Naive B cell (primary cell): ENCODE results near the gene KCNE2. TPM values are rescaled to one million over a fixed set of nuclear protein-coding genes. Genes with fewer than 3 reads are reported as not detected.
A peak's percentile ranks its signal among the peaks of the same experiment; 100 is the strongest.

ENCODE experiments used
- ATAC-seq, 2 donors: fragments of 150-1000 bp; cut with Tn5 transposase; 2 replicates each; pipeline ENCODE4 v1.10.0; 2021; ENCODE audit warnings: low read depth in 2 of 2, mild to moderate bottlenecking in 2 of 2, moderate library complexity in 2 of 2
- DNase-seq: peaks from one replicate; pipeline ENCODE4 v3.0.0; 2022
- H3K27ac Mint-ChIP-seq, 6 donors: one replicate each; pipeline ENCODE4 v1.8.0; 2020 to 2022; ENCODE audit warnings: mild to moderate bottlenecking in 6 of 6, mixed read lengths in 6 of 6, moderate library complexity in 5 of 6, inconsistent platforms in 2 of 6
- H3K27me3 Mint-ChIP-seq, 3 donors: one replicate each; pipeline ENCODE4 v1.8.0; 2021 to 2022; ENCODE audit warnings: mixed read lengths in 3 of 3, mild to moderate bottlenecking in 1 of 3
- H3K36me3 Mint-ChIP-seq, 2 donors: one replicate each; pipeline ENCODE4 v1.8.0; 2020 to 2022; ENCODE audit warnings: mixed read lengths in 2 of 2, inconsistent platforms in 1 of 2, mild to moderate bottlenecking in 1 of 2
- H3K4me1 Mint-ChIP-seq, 3 donors: one replicate each; pipeline ENCODE4 v1.8.0; 2020 to 2022; ENCODE audit warnings: mixed read lengths in 3 of 3, inconsistent platforms in 1 of 3, mild to moderate bottlenecking in 1 of 3, moderate library complexity in 1 of 3
- H3K4me3 Mint-ChIP-seq, 8 donors: one replicate each; pipeline ENCODE4 v1.8.0; 2020 to 2022; ENCODE audit warnings: mild to moderate bottlenecking in 8 of 8, mixed read lengths in 8 of 8, moderate library complexity in 8 of 8, inconsistent platforms in 2 of 8
- H3K9me3 Mint-ChIP-seq, 7 donors: one replicate each; pipeline ENCODE4 v1.8.0; 2020 to 2022; ENCODE audit warnings: mixed read lengths in 7 of 7, mild to moderate bottlenecking in 5 of 7, inconsistent platforms in 2 of 7, moderate library complexity in 1 of 7
- polyA plus RNA-seq, 6 donors: library from polyadenylated mRNA; unstranded; fragments of 300-500 nt; fragmentation: Illumina TruSeq; gene quantifications; one replicate each; pipeline ENCODE4 v1.2.3, GENCODE V29; 2021; ENCODE audit warnings: low read depth in 6 of 6

The KCNE2 gene
- polyA plus RNA-seq, 6 donors from 2014 or later, result 0.35 TPM; not detected in 5

- DNase-seq (no peak), ATAC-seq (no peak)
- Mint-ChIP-seq H3K4me1 (peaks cover 0 to 5% (median 0%) of the 10 kb centered on the region in 3 donors), H3K9me3 (no peaks in the 10 kb centered on the region), H3K27ac (no peak overlapping the region), H3K4me3 (no peak overlapping the region), H3K36me3 (no peaks in the 10 kb centered on the region), H3K27me3 (peaks cover 12 to 19% (median 17%) of the 10 kb centered on the region in 3 donors)
Observed at GRCh38 chr21:34343347-34343746, 20.5 kb upstream of the KCNE2 start.

DNA sequence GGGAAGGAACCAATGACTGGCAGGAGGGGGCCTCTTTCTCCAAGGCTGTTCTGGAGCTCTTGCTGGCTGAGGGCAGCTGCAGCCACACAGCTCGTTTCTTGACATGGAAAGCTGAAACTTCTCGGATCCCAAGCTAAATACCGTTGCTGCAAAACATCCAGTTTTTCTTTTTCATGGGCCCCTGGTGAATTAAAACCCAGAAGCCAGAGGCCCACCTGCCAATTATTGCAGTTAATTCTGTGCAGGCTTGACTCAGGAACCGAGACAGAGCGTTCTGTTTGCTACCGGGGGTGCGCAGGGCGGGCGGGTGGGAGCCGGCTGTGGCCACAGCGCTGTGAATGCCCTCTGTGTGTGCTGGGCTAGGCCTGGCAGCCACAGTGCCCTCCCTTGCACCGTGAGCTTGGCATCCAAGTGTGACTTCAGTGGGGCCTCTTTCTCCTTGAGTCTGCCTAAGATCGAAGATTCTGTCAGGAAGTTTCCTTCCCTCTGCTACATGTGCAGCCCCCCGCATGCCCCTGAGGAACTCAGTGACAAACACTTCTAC lies 19.9 kb upstream of the KCNE2 start:
- Mint-ChIP-seq H3K27me3 (peaks cover 8 to 19% (median 12%) of the 10 kb centered on the region in 3 donors), H3K4me1 (peaks cover 0 to 5% (median 0%) of the 10 kb centered on the region in 3 donors), H3K27ac (peak overlapping the region in 1 of 6 donors; percentile 60), H3K9me3 (no peaks in the 10 kb centered on the region), H3K4me3 (no peak overlapping the region), H3K36me3 (no peaks in the 10 kb centered on the region)
- DNase-seq, result no peak
- no peak for ATAC-seq

- ATAC-seq, result no peak
- H3K4me3 Mint-ChIP-seq, result no peak overlapping the region
- no peaks in the 10 kb centered on the region for H3K9me3 Mint-ChIP-seq
- H3K27ac Mint-ChIP-seq, result peak overlapping the region in 1 of 6 donors; percentile 60
- no peak for DNase-seq
- H3K4me1 Mint-ChIP-seq, result peaks cover 0 to 5% (median 0%) of the 10 kb centered on the region in 3 donors
- H3K27me3 Mint-ChIP-seq, result peaks cover 7 to 19% (median 9%) of the 10 kb centered on the region in 3 donors
- H3K36me3 Mint-ChIP-seq, result no peaks in the 10 kb centered on the region
Observed at GRCh38 chr21:34344584-34344983, 19.2 kb upstream of the KCNE2 start.

DNA sequence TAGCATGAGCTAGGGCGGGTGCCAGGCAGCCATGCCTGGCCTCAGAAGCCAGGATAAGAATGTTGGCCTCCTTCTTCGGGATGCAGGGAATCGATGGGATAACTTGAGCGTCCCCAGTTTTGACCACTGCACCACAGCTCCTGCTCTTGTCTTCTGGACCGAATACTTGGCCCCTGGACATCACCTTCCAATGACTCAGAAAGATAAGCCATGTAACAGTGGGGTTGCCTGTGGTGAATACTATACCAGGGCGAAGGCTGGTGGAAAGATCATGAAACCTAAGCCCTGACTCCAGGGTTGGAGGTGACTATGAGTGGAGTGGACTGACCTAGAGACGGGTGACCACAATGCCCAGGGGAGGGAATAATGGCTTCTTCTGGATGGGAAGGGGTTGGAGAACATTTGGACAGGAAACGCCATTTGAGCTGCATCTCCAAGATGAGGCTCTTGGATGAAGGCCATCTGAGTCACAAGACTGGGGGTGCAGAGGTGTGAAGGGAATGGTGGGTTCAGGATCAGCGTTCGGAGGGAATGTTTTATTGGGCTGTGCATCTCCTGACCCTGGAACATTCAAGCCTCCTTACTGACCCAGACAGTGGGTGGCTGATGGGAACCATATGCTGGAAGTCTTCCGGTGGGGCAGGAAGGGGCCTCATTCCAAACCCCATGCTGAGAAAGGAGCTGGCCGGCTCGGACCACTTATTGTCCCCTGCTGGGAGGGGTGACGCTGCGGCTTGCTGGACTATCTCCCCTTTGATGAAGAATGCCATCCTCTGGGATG lies 18.5 kb upstream of the KCNE2 start:
- ATAC-seq, result no peak
- DNase-seq, result no peak
- H3K36me3 Mint-ChIP-seq, result no peaks in the 10 kb centered on the region
- no peak overlapping the region for H3K27ac Mint-ChIP-seq
- H3K27me3 Mint-ChIP-seq, result peaks cover 7 to 15% (median 9%) of the 10 kb centered on the region in 3 donors
- H3K4me3 Mint-ChIP-seq, result no peak overlapping the region
- peaks cover 0 to 5% (median 0%) of the 10 kb centered on the region in 3 donors for H3K4me1 Mint-ChIP-seq
- H3K9me3 Mint-ChIP-seq, result no peaks in the 10 kb centered on the region

DNA sequence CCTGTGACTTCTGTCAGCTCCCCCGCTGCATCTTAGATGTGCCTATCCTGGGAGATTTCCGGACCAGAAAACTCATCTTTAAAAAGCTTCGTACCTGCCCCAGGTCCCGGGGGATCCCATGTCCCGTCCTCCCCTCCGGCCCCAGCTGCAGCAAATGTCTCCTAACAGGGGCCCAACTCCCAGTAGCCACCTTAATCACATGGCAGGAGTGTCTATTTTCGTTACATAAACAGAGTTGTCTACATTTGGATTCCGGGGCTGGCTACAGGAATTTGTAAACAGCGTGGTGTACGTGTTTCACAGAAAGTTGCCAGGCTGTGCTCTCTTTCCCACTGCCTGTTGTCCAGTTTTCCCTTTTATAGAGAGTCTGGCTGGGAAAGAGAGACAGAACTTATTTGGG lies 17.9 kb upstream of the KCNE2 start:
- H3K4me3 Mint-ChIP-seq, result no peak overlapping the region
- no peak overlapping the region for H3K27ac Mint-ChIP-seq
- no peaks in the 10 kb centered on the region for H3K36me3 Mint-ChIP-seq
- DNase-seq (no peak), ATAC-seq (no peak)
- no peaks in the 10 kb centered on the region for H3K9me3 Mint-ChIP-seq
- peaks cover 9 to 15% (median 12%) of the 10 kb centered on the region in 3 donors for H3K27me3 Mint-ChIP-seq
- H3K4me1 Mint-ChIP-seq, result peaks cover 0 to 5% (median 0%) of the 10 kb centered on the region in 3 donors

DNA sequence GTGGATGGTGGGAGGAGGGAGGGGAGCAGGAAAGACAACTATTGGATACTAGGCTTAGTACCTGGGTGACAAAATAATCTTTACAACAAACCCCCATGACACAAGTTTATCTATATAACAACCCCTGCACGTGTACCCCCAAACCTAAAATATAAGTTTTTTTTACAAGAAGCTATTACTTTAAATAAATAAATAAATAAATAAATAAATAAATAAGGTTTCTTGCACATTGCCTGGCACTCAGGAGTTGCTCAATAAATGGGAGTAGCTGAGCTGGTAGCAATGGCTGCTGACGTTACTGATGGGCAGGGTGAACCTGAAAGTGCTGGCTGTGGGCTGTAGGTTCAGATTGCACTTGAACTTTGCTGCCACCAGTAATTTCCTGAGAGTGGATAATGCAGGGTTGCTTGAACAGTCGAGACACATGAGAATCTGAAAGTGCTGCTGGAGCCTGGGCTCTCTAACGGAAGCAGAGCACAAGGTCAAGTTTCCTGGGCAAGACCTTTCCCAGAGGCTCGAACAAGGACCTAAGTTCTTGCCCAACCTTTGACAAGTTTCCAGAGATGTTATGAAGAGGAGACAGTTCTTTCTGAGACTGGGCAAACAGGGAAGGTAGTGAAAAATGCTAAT lies 14.8 kb upstream of the KCNE2 start:
- no peak for DNase-seq

DNA sequence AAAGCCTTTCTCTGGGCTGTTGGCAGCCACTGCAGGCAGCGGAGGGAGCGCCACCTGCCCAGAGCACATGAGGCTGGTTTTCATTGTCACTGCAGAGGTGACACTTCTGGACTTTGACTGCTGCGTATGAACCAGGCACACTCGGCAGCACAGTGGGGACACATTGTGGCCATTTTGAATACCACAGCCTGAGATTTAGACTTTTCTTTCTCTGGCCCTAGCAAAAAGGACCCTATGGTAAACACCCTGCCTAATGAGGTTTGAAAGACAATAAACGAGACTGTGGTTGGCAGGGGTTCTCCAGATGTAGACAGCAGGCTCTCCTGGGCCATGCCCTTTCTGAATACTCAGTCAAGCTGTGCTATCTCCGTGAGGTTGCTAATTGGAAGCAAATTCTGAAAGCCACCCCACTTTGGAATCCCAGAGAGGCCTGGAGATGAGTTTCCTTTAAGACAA lies 12.0 kb upstream of the KCNE2 start:
- H3K9me3 Mint-ChIP-seq, result peaks cover 0 to 3% (median 0%) of the 10 kb centered on the region in 7 donors
- H3K4me3 Mint-ChIP-seq, result no peak overlapping the region
- DNase-seq, result peak; percentile 15
- peaks cover 0 to 12% of the 10 kb centered on the region in 2 donors for H3K36me3 Mint-ChIP-seq
- peaks cover 24 to 31% (median 24%) of the 10 kb centered on the region in 3 donors for H3K27me3 Mint-ChIP-seq
- H3K27ac Mint-ChIP-seq, result no peak overlapping the region
- H3K4me1 Mint-ChIP-seq, result peaks cover 0 to 5% (median 0%) of the 10 kb centered on the region in 3 donors
- ATAC-seq, result peak; percentile 70 to 80

More for the DNA sequence above, 14.8 kb upstream of the KCNE2 start:
- Mint-ChIP-seq H3K27me3 (peaks cover 9 to 16% (median 14%) of the 10 kb centered on the region in 3 donors), H3K9me3 (peaks cover 0 to 3% (median 0%) of the 10 kb centered on the region in 7 donors), H3K4me3 (no peak overlapping the region), H3K36me3 (no peaks in the 10 kb centered on the region), H3K27ac (no peak overlapping the region), H3K4me1 (peaks cover 0 to 5% (median 0%) of the 10 kb centered on the region in 3 donors)
- no peak for ATAC-seq

DNA sequence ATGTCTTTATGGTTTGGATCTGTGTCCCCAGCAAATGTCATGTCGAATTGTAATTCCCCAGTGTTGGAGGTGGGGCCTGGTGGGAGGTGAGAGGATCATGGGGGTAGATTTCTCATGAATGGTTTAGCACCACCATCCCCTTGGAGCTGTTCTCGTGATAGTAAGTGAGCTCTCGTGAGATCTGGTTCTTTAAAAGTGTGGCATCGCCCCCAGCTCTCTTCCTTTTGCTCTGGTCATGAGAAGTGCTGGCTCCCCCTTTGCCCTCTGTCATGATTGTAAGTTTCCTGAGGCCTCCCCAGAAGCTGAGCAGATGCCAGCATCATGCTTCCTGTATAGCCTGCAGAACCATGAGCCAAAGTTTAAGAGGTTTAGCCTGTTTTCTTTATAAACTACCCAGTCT lies 11.2 kb upstream of the KCNE2 start:
- Mint-ChIP-seq H3K4me1 (peaks cover 0 to 5% (median 0%) of the 10 kb centered on the region in 3 donors), H3K36me3 (peaks cover 0 to 12% of the 10 kb centered on the region in 2 donors), H3K4me3 (no peak overlapping the region), H3K9me3 (peaks cover 0 to 9% (median 0%) of the 10 kb centered on the region in 7 donors), H3K27ac (no peak overlapping the region), H3K27me3 (peaks cover 24 to 38% (median 24%) of the 10 kb centered on the region in 3 donors)
- no peak for ATAC-seq
- no peak for DNase-seq

DNA sequence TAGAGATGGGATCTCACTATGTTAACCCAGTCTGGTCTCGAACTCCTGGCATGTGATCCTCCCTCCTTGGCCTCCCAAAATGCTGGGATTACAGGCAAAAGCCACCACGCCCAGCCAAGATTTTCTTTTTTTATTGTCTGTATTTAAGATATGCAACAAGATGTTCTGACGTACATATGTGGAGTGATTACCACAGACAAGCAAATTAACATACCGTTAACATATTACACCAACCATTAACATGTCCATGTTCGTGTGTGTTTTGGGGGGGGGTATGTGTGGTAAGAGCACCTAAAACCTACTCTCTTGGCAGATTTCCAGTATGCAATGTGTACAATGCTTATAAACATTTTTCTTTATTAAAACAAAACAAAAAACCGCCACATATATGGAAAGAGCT lies 10.6 kb upstream of the KCNE2 start:
- no peak overlapping the region for H3K4me3 Mint-ChIP-seq
- DNase-seq (no peak), ATAC-seq (no peak)
- H3K4me1 Mint-ChIP-seq, result no peaks in the 10 kb centered on the region
- peaks cover 0 to 12% of the 10 kb centered on the region in 2 donors for H3K36me3 Mint-ChIP-seq
- H3K27me3 Mint-ChIP-seq, result peaks cover 19 to 38% (median 20%) of the 10 kb centered on the region in 3 donors
- H3K9me3 Mint-ChIP-seq, result peaks cover 0 to 15% (median 0%) of the 10 kb centered on the region in 7 donors
- H3K27ac Mint-ChIP-seq, result no peak overlapping the region

GRCh38 chr21:34354836-34355235 lies 9.0 kb upstream of the KCNE2 start:
- Mint-ChIP-seq H3K9me3 (peaks cover 2 to 25% (median 7%) of the 10 kb centered on the region in 7 donors), H3K27me3 (peaks cover 19 to 46% (median 30%) of the 10 kb centered on the region in 3 donors), H3K36me3 (peaks cover 9 to 20% of the 10 kb centered on the region in 2 donors), H3K4me3 (no peak overlapping the region), H3K4me1 (no peaks in the 10 kb centered on the region), H3K27ac (no peak overlapping the region)
- DNase-seq, result no peak
- no peak for ATAC-seq

GRCh38 chr21:34355570-34355969 lies 8.2 kb upstream of the KCNE2 start:
- Mint-ChIP-seq H3K27me3 (peaks cover 17 to 46% (median 36%) of the 10 kb centered on the region in 3 donors), H3K36me3 (peaks cover 9 to 20% of the 10 kb centered on the region in 2 donors), H3K9me3 (peaks cover 2 to 25% (median 7%) of the 10 kb centered on the region in 7 donors), H3K4me1 (no peaks in the 10 kb centered on the region), H3K27ac (no peak overlapping the region), H3K4me3 (no peak overlapping the region)
- no peak for ATAC-seq
- DNase-seq, result no peak

GRCh38 chr21:34357889-34358288 lies 5.9 kb upstream of the KCNE2 start:
- no peak for ATAC-seq

DNA sequence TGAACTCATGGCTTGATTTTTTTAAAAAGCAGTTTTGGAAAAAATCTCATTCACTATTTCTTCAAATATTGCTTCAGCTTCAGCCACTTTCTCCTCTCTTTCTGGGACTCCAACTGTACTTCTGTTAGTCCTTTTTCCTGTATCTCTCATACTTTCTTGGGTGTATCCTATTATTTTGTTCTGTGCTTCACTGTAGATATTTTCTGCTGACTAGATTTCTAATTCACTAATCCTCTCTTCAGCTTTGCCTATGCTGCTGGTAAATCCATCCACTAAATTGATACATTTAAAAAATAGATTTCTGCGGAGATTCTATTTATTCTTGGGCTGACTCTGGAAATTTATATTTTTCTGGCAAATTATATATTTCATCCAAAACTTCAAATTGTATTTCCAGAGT lies 4.9 kb upstream of the KCNE2 start:
- Mint-ChIP-seq H3K27ac (no peak overlapping the region), H3K27me3 (peaks cover 20 to 43% (median 40%) of the 10 kb centered on the region in 3 donors), H3K4me1 (peaks cover 4 to 8% (median 7%) of the 10 kb centered on the region in 3 donors), H3K4me3 (no peak overlapping the region), H3K36me3 (peaks cover 9 to 20% of the 10 kb centered on the region in 2 donors), H3K9me3 (peaks cover 2 to 25% (median 5%) of the 10 kb centered on the region in 7 donors)
- DNase-seq (no peak), ATAC-seq (no peak)

More at GRCh38 chr21:34357889-34358288, 5.9 kb upstream of the KCNE2 start:
- H3K27ac Mint-ChIP-seq, result no peak overlapping the region
- peaks cover 2 to 25% (median 5%) of the 10 kb centered on the region in 7 donors for H3K9me3 Mint-ChIP-seq
- no peak overlapping the region for H3K4me3 Mint-ChIP-seq
- H3K36me3 Mint-ChIP-seq, result peaks cover 9 to 20% of the 10 kb centered on the region in 2 donors
- no peak for DNase-seq
- peaks cover 4 to 7% (median 5%) of the 10 kb centered on the region in 3 donors for H3K4me1 Mint-ChIP-seq
- peaks cover 20 to 46% (median 43%) of the 10 kb centered on the region in 3 donors for H3K27me3 Mint-ChIP-seq
